HepG2 (cell line): ENCODE measurements around the gene FAM171A2. TPM values are rescaled to one million over a fixed set of nuclear protein-coding genes. Genes with fewer than 3 reads are reported as not detected.
A peak's percentile ranks its signal among the peaks of the same experiment; 100 is the strongest.

ENCODE experiments used
- AKAP8 ChIP-seq: sonication (generic); formaldehyde crosslinking; IDR thresholded peaks from 2 replicates; pipeline ENCODE4 v1.5.1; 2020; ENCODE audit warnings: mild to moderate bottlenecking, missing genetic modification reagents
- CHCHD3 ChIP-seq: sonication (generic); formaldehyde crosslinking; IDR thresholded peaks from 2 replicates; pipeline ENCODE4 v1.8.0; 2022; ENCODE audit warnings: mild to moderate bottlenecking, missing genetic modification reagents, moderate library complexity
- ERF ChIP-seq: IDR thresholded peaks from 2 replicates; pipeline ENCODE4 v1.6.1; 2018; ENCODE audit warnings: missing biosample characterization, missing genetic modification reagents
- FOXA3 ChIP-seq: IDR thresholded peaks from 2 replicates; pipeline ENCODE4 v1.6.1; 2016; ENCODE audit warnings: missing genetic modification reagents, missing compliant biosample characterization
- FOXO1 ChIP-seq: sonication (generic); formaldehyde crosslinking; IDR thresholded peaks from 2 replicates; pipeline ENCODE4 v1.4.0; 2020; ENCODE audit warnings: missing genetic modification reagents
- HDAC6 ChIP-seq: fragments of 200-600 bp; sonication (generic); IDR thresholded peaks from 2 replicates; pipeline ENCODE4 v1.7.0; 2017; ENCODE audit warnings: mild to moderate bottlenecking, antibody characterized with exemption, low read length, low read depth
- HNRNPK ChIP-seq: fragments of 200-400 bp; formaldehyde crosslinking; IDR thresholded peaks from 2 replicates; pipeline ENCODE4 v1.6.1; 2018; ENCODE audit warnings: low read length, low read depth, moderate library complexity, mild to moderate bottlenecking; ENCODE audit not compliant: poor library complexity, severe bottlenecking
- NFKB2 ChIP-seq: sonication (generic); formaldehyde crosslinking; IDR thresholded peaks from 2 replicates; pipeline ENCODE4 v1.4.0; 2020; ENCODE audit warnings: missing genetic modification reagents, borderline replicate concordance
- NR2F2 ChIP-seq: IDR thresholded peaks from 2 replicates; pipeline ENCODE4 v1.6.1; 2012; ENCODE audit warnings: low read depth, inconsistent platforms, borderline replicate concordance
- SALL1 ChIP-seq: sonication (generic); formaldehyde crosslinking; IDR thresholded peaks from 2 replicates; pipeline ENCODE4 v1.8.0; 2022; ENCODE audit warnings: mild to moderate bottlenecking, missing genetic modification reagents
- SP2 ChIP-seq: sonication (generic); formaldehyde crosslinking; IDR thresholded peaks from 2 replicates; pipeline ENCODE4 v1.5.1; 2020; ENCODE audit warnings: mild to moderate bottlenecking, missing genetic modification reagents
- ZNF564 ChIP-seq: sonication (generic); formaldehyde crosslinking; IDR thresholded peaks from 2 replicates; pipeline ENCODE4 v1.8.1; 2023; ENCODE audit warnings: mild to moderate bottlenecking, missing genetic modification reagents
- ZNF678 ChIP-seq: sonication (generic); formaldehyde crosslinking; IDR thresholded peaks from 2 replicates; pipeline ENCODE4 v1.4.0; 2020; ENCODE audit warnings: mild to moderate bottlenecking, missing genetic modification reagents
- ZNF720 ChIP-seq: sonication (generic); formaldehyde crosslinking; IDR thresholded peaks from 2 replicates; pipeline ENCODE4 v1.4.0; 2020; ENCODE audit warnings: missing genetic modification reagents
- ZNF749 ChIP-seq: sonication (generic); formaldehyde crosslinking; IDR thresholded peaks from 2 replicates; pipeline ENCODE4 v1.8.0; 2022; ENCODE audit warnings: mild to moderate bottlenecking, missing genetic modification reagents, moderate library complexity, borderline replicate concordance
- polyA plus RNA-seq, 8 experiments: library from polyadenylated mRNA; depleted of rRNA in 3 of 8; stranded (reverse) in 7 of 8; unstranded in 1 of 8; fragments of >200 nt; fragmentation: Illumina TruSeq in 4 of 8; extraction: Trizol in 4 of 8; gene quantifications; 2 replicates each; pipeline versions ENCODE4 v1.2.1 to v1.2.3, GENCODE V29; 2011 to 2016; ENCODE audit warnings: low read depth in 4 of 8, missing spikeins in 1 of 8, mixed read lengths in 1 of 8; ENCODE audit not compliant: insufficient read depth in 1 of 8
- total RNA-seq, 5 experiments: library from RNA; depleted of rRNA; stranded (reverse); fragments of >200 nt; fragmentation: Illumina TruSeq; extraction: Trizol; gene quantifications; 2 replicates each; pipeline ENCODE4 v1.2.3, GENCODE V29; 2016; ENCODE audit warnings: low read depth in 1 of 5
- TF ChIP-seq, protein P1 (sequence below): sonication (generic); formaldehyde crosslinking; IDR thresholded peaks from 2 replicates; pipeline ENCODE4 v1.8.0; 2022; ENCODE audit warnings: mild to moderate bottlenecking, missing genetic modification reagents, borderline replicate concordance
- TF ChIP-seq, protein P2 (sequence below): sonication (generic); formaldehyde crosslinking; IDR thresholded peaks from 2 replicates; pipeline ENCODE4 v1.4.0; 2020; ENCODE audit warnings: missing genetic modification reagents, borderline replicate concordance
- TF ChIP-seq, protein P3 (sequence below): IDR thresholded peaks from 2 replicates; pipeline ENCODE4 v1.6.1; 2016; ENCODE audit warnings: low read depth
- TF ChIP-seq, protein P4 (sequence below): sonication (generic); formaldehyde crosslinking; IDR thresholded peaks from 2 replicates; pipeline ENCODE4 v1.4.0; 2020; ENCODE audit warnings: missing genetic modification reagents
- TF ChIP-seq, protein P5 (sequence below): sonication (generic); formaldehyde crosslinking; IDR thresholded peaks from 2 replicates; pipeline ENCODE4 v1.4.0; 2020; ENCODE audit warnings: mild to moderate bottlenecking, low read depth, missing genetic modification reagents

FAM171A2 gene
- total and polyA plus RNA-seq, 2 of the 13 experiments (the other 11 are each of a cell fraction or from before 2014, with no cell fraction given): 1.8 to 3.6 TPM

DNA sequence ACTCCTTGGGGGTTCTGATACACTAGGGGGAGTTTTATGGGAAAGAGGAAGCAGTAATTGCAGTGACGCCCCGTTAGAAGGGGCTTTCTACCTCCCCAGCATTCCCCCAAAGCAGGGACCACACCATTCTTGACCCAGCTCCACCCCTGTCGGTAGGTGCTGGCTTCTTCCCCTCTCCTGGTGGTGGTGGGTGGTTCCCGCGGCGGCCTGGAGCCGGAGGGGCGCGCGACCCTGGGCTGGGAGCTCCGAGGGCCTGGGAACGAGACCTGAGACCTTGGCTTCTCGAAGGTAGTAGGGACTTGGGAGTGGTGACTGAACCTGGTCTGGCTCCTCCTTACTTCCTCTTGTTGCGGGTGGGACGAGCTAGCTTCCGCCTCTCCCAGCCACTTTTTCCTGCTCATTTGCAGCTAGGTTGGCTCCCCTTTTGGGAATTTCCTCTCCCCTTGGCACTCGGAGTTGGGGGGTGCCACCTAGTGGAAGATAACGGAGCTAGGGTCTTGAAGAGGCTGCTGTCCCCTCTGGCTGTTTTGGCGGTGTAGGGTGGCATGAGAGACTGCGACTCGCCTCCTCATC is 18.1 kb downstream of the FAM171A2 start (continued):
- TF ChIP-seq, protein P1, sequence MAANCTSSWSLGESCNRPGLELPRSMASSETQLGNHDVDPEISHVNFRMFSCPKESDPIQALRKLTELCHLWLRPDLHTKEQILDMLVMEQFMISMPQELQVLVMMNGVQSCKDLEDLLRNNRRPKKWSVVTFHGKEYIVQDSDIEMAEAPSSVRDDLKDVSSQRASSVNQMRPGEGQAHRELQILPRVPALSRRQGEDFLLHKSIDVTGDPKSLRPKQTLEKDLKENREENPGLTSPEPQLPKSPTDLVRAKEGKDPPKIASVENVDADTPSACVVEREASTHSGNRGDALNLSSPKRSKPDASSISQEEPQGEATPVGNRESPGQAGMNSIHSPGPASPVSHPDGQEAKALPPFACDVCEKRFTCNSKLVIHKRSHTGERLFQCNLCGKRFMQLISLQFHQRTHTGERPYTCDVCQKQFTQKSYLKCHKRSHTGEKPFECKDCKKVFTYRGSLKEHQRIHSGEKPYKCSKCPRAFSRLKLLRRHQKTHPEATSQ (CRISPR knock-in tag): 0 out of 2 replicates have a peak, but pooled peaks have one; percentile 46
- TF ChIP-seq, protein P2, sequence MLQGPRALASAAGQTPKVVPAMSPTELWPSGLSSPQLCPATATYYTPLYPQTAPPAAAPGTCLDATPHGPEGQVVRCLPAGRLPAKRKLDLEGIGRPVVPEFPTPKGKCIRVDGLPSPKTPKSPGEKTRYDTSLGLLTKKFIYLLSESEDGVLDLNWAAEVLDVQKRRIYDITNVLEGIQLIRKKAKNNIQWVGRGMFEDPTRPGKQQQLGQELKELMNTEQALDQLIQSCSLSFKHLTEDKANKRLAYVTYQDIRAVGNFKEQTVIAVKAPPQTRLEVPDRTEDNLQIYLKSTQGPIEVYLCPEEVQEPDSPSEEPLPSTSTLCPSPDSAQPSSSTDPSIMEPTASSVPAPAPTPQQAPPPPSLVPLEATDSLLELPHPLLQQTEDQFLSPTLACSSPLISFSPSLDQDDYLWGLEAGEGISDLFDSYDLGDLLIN: no peak
- TF ChIP-seq CHCHD3 (CRISPR knock-in tag) (no peak), FOXA3 (CRISPR knock-in tag) (no peak), AKAP8 (CRISPR knock-in tag) (no peak), SP2 (no peak), ZNF678 (CRISPR knock-in tag) (no peak), FOXO1 (CRISPR knock-in tag) (no peak), ZNF749 (CRISPR knock-in tag) (no peak; the same call in 1 of the 2 replicates), ZNF720 (no peak), HDAC6 (no peak), ZNF564 (CRISPR knock-in tag) (0 out of 2 replicates have a peak, but pooled peaks have one; percentile 31), NR2F2 (no peak), NFKB2 (CRISPR knock-in tag) (0 out of 2 replicates have a peak, but pooled peaks have one; percentile 2), HNRNPK (no peak), ERF (CRISPR knock-in tag) (no peak), SALL1 (CRISPR knock-in tag) (no peak; the same call in 1 of the 2 replicates)
- TF ChIP-seq, protein P3, sequence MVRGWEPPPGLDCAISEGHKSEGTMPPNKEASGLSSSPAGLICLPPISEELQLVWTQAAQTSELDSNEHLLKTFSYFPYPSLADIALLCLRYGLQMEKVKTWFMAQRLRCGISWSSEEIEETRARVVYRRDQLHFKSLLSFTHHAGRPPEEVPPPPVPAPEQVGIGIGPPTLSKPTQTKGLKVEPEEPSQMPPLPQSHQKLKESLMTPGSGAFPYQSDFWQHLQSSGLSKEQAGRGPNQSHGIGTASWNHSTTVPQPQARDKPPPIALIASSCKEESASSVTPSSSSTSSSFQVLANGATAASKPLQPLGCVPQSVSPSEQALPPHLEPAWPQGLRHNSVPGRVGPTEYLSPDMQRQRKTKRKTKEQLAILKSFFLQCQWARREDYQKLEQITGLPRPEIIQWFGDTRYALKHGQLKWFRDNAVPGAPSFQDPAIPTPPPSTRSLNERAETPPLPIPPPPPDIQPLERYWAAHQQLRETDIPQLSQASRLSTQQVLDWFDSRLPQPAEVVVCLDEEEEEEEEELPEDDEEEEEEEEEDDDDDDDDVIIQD (CRISPR knock-in tag): no peak
- TF ChIP-seq, protein P4, sequence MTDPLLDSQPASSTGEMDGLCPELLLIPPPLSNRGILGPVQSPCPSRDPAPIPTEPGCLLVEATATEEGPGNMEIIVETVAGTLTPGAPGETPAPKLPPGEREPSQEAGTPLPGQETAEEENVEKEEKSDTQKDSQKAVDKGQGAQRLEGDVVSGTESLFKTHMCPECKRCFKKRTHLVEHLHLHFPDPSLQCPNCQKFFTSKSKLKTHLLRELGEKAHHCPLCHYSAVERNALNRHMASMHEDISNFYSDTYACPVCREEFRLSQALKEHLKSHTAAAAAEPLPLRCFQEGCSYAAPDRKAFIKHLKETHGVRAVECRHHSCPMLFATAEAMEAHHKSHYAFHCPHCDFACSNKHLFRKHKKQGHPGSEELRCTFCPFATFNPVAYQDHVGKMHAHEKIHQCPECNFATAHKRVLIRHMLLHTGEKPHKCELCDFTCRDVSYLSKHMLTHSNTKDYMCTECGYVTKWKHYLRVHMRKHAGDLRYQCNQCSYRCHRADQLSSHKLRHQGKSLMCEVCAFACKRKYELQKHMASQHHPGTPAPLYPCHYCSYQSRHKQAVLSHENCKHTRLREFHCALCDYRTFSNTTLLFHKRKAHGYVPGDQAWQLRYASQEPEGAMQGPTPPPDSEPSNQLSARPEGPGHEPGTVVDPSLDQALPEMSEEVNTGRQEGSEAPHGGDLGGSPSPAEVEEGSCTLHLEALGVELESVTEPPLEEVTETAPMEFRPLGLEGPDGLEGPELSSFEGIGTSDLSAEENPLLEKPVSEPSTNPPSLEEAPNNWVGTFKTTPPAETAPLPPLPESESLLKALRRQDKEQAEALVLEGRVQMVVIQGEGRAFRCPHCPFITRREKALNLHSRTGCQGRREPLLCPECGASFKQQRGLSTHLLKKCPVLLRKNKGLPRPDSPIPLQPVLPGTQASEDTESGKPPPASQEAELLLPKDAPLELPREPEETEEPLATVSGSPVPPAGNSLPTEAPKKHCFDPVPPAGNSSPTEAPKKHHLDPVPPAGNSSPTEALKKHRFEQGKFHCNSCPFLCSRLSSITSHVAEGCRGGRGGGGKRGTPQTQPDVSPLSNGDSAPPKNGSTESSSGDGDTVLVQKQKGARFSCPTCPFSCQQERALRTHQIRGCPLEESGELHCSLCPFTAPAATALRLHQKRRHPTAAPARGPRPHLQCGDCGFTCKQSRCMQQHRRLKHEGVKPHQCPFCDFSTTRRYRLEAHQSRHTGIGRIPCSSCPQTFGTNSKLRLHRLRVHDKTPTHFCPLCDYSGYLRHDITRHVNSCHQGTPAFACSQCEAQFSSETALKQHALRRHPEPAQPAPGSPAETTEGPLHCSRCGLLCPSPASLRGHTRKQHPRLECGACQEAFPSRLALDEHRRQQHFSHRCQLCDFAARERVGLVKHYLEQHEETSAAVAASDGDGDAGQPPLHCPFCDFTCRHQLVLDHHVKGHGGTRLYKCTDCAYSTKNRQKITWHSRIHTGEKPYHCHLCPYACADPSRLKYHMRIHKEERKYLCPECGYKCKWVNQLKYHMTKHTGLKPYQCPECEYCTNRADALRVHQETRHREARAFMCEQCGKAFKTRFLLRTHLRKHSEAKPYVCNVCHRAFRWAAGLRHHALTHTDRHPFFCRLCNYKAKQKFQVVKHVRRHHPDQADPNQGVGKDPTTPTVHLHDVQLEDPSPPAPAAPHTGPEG (CRISPR knock-in tag): no peak
- TF ChIP-seq, protein P5, sequence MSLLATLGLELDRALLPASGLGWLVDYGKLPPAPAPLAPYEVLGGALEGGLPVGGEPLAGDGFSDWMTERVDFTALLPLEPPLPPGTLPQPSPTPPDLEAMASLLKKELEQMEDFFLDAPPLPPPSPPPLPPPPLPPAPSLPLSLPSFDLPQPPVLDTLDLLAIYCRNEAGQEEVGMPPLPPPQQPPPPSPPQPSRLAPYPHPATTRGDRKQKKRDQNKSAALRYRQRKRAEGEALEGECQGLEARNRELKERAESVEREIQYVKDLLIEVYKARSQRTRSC (CRISPR knock-in tag): no peak
